SJSA1 (cell line): ENCODE data around the gene TMEM218. TPM values are rescaled to one million over a fixed set of nuclear protein-coding genes. Genes with fewer than 3 reads are reported as not detected.
A peak's percentile ranks its signal among the peaks of the same experiment; 100 is the strongest.

Source experiments
- DNase-seq, 2 experiments: peaks; one replicate each; pipeline ENCODE4 v3.0.0-alpha.2; 2015 to 2020; ENCODE audit warnings: low spot score in 2 of 2, low read depth in 1 of 2
- H3K27ac ChIP-seq: fragments of 250-450 bp; sonication (Bioruptor Pico); 2 replicates; pipeline ENCODE4 v1.5.1; 2020; ENCODE audit warnings: mild to moderate bottlenecking, moderate library complexity
- H3K27me3 ChIP-seq: fragments of 250-450 bp; sonication (Bioruptor Pico); replicated peaks from 2 replicates; pipeline ENCODE4 v1.5.1; 2020; ENCODE audit warnings: mild to moderate bottlenecking, moderate library complexity
- H3K36me3 ChIP-seq: fragments of 250-450 bp; sonication (Bioruptor Pico); 2 replicates; pipeline ENCODE4 v1.5.1; 2020; ENCODE audit warnings: mild to moderate bottlenecking
- H3K4me1 ChIP-seq: fragments of 250-450 bp; sonication (Bioruptor Pico); replicated peaks from 2 replicates; pipeline ENCODE4 v1.6.1; 2021; ENCODE audit warnings: mild to moderate bottlenecking
- H3K4me3 ChIP-seq: fragments of 250-450 bp; sonication (Bioruptor Pico); 2 replicates; pipeline ENCODE4 v1.5.1; 2020; ENCODE audit warnings: mild to moderate bottlenecking
- H3K9me3 ChIP-seq: fragments of 250-450 bp; sonication (Bioruptor Pico); replicated peaks from 2 replicates; pipeline ENCODE4 v1.5.1; 2020; ENCODE audit warnings: mild to moderate bottlenecking
- total RNA-seq: library from RNA; depleted of rRNA; stranded (reverse); fragments of >200 nt; shearing (Covaris generic); gene quantifications from 2 replicates; pipeline ENCODE4 v1.2.3, GENCODE V29; 2014

Gene TMEM218
- total RNA-seq, 1 experiment from 2014 or later, result 16.1 TPM

GRCh38 chr11:125117429-125117828 is 6.0 kb upstream of the TMEM218 start:
- Histone ChIP-seq H3K4me1 (no peaks in the 10 kb centered on the region), H3K4me3 (no peak overlapping the region), H3K36me3 (no peaks in the 10 kb centered on the region), H3K27ac (no peak overlapping the region), H3K27me3 (no peaks in the 10 kb centered on the region), H3K9me3 (no peaks in the 10 kb centered on the region)
- no peak for DNase-seq

GRCh38 chr11:125114518-125114917 is 3.1 kb upstream of the TMEM218 start:
- Histone ChIP-seq H3K27ac (no peak overlapping the region), H3K9me3 (no peaks in the 10 kb centered on the region), H3K4me1 (peaks cover 5% of the 10 kb centered on the region), H3K36me3 (no peaks in the 10 kb centered on the region), H3K27me3 (no peaks in the 10 kb centered on the region), H3K4me3 (no peak overlapping the region)
- DNase-seq, result no peak

DNA sequence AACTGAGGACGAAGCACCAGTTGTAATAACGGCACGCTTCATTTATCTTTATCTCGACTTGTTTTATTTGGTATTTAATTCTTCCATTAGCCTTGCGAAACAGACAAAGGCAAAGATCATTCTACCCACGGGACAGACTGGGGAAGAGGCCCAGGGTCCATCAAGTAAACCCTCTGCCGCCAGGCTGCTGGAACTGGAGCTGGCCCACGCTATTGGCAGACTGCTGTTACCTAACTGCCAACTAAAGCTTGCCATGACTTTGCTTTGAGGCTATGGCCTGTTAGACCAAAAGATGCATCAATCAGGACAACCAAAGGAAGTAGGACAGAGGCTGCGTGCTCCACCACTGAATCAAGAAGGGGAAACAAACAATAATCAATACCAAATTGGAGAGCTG is 780 bp upstream of the TMEM218 start:
- DNase-seq, result no peak
- H3K4me1 ChIP-seq, result peaks cover 5% of the 10 kb centered on the region
- no peaks in the 10 kb centered on the region for H3K9me3 ChIP-seq
- H3K27me3 ChIP-seq, result no peaks in the 10 kb centered on the region
- peak overlapping the region; percentile 64 for H3K4me3 ChIP-seq
- H3K27ac ChIP-seq, result no peak overlapping the region
- H3K36me3 ChIP-seq, result no peaks in the 10 kb centered on the region

DNA sequence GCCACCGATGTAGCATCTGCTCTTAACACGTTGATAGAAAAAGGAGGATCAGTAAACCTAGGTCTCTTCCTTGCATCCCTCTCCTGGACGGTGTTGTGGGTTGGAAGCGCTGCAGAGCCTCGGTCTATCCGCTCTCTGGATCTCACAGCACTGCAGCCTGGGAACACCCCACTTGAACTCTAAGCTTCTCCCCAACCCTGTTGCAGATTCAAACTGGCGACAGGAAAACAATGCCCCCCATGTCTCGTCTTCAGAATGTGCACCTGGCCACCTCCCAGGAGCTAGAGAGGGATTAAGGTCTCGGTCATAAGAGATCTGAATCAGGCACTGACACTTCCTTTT is 454 bp downstream of the TMEM218 start:
- H3K4me3 ChIP-seq, result peak overlapping the region; percentile 64
- no peaks in the 10 kb centered on the region for H3K36me3 ChIP-seq
- H3K27me3 ChIP-seq, result no peaks in the 10 kb centered on the region
- H3K27ac ChIP-seq, result no peak overlapping the region; the same call in 1 of the 2 replicates
- no peak for DNase-seq
- no peaks in the 10 kb centered on the region for H3K9me3 ChIP-seq
- peaks cover 5% of the 10 kb centered on the region for H3K4me1 ChIP-seq

DNA sequence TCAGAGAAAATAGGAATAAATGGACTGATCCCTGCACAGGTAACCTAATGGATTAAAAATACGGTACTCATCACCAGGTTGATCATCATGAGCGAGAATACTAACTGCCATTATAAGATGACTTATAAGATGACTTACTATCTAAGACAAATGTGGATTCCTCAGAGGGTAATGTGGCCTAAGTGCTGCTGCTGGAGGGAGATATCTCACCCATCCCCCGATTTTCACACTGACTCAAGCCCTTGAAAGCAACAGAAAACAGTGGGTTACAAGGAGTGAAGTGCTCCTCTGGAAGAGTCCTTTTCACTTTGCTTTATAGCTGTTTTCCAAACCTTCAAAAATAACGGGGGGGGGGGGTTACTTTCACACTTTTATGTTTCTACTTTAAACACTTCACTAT is 920 bp downstream of the TMEM218 start:
- Histone ChIP-seq H3K4me3 (peak overlapping the region; percentile 64), H3K36me3 (no peaks in the 10 kb centered on the region), H3K4me1 (peaks cover 5% of the 10 kb centered on the region), H3K27me3 (no peaks in the 10 kb centered on the region), H3K9me3 (no peaks in the 10 kb centered on the region), H3K27ac (no peak overlapping the region)
- no peak for DNase-seq

DNA sequence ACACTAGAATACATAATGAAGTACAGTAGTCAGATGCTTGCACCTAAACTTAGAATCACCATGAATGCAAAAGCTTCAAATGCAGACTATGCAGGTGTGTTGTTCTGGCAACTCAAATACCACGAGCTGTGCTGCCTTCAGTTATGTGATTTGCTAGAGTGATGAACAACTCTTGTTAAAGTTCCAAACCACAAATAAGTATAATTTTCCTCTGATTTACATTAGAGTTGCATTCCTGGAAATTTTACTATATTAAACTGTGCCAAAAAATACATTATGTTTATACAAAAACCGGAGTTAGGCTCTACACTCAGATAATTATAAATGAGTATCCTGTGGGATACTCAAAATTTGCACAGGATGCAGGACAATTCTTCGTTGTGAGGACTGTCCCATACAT is 3.0 kb downstream of the TMEM218 start:
- no peak overlapping the region for H3K4me3 ChIP-seq
- no peaks in the 10 kb centered on the region for H3K27me3 ChIP-seq
- no peaks in the 10 kb centered on the region for H3K9me3 ChIP-seq
- H3K4me1 ChIP-seq, result peaks cover 5% of the 10 kb centered on the region
- no peak for DNase-seq
- no peak overlapping the region for H3K27ac ChIP-seq
- no peaks in the 10 kb centered on the region for H3K36me3 ChIP-seq

DNA sequence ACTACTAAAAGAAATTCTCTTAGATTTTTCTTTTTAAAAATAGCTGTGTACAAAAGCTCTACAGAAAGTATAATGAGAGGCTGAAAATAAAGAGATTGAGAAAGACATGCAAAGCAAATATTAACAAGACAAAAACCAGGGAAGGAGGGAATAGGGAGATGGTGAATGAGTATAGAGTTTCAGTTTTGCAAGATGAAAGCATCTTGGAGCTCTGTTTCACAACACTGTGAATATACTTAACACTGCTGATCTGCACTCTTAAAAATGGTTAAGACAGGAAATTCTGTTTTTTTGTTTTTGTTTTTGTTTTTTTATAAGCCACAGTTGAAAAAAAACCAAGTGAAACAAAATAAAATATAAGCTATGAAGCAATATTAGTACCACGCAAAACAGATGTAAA is 5.5 kb downstream of the TMEM218 start:
- no peaks in the 10 kb centered on the region for H3K36me3 ChIP-seq

DNA sequence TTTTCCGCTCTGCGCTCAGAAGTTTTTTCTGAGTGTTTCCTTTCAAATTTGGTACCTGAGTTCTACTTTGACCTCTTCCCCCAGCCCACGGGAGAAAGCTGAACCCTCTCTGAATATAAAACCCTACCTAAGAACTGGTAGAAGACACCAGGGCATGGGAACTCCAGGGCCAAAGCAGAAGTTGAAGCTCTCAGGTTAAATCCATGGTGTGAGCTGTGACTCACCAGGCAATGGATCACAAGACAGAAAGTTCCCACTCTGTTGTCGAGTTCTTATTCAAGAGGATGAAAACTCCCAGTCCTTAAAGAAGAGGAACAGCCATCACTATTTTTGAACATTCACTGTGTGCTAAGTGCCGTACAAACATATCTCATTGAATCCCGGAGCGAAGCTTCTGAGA is 8.9 kb downstream of the TMEM218 start:
- Histone ChIP-seq H3K36me3 (no peaks in the 10 kb centered on the region), H3K9me3 (no peaks in the 10 kb centered on the region), H3K27me3 (no peaks in the 10 kb centered on the region), H3K4me1 (no peaks in the 10 kb centered on the region), H3K27ac (no peak overlapping the region), H3K4me3 (no peak overlapping the region)
- DNase-seq, result no peak

More for the DNA sequence above, 5.5 kb downstream of the TMEM218 start:
- Histone ChIP-seq H3K27ac (no peak overlapping the region), H3K27me3 (no peaks in the 10 kb centered on the region), H3K9me3 (no peaks in the 10 kb centered on the region), H3K4me3 (no peak overlapping the region), H3K4me1 (no peaks in the 10 kb centered on the region)
- no peak for DNase-seq

DNA sequence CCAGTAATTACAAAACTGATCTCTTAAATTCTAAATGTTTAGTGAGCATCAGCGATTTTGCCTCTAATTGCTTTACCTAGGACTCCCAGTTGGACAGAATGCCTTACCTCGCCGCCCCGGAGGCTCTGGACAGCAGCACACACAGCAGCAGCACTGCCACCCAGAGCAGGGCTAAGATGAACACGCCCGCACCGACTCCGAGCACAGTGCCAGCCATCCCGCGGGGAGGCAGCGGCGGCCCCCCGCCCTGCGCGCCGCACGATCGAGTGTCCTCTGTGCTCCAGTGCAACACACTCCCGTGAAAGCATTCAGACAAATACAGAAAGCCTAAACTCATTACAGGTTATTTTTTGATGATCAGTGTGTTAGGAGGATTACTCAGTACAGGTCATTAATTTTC is 9.4 kb downstream of the TMEM218 start:
- Histone ChIP-seq H3K27ac (no peak overlapping the region), H3K36me3 (no peaks in the 10 kb centered on the region), H3K9me3 (no peaks in the 10 kb centered on the region), H3K27me3 (no peaks in the 10 kb centered on the region), H3K4me3 (no peak overlapping the region), H3K4me1 (no peaks in the 10 kb centered on the region)
- DNase-seq, result no peak

GRCh38 chr11:125101596-125101995 is 9.8 kb downstream of the TMEM218 start:
- Histone ChIP-seq H3K9me3 (no peaks in the 10 kb centered on the region), H3K27ac (no peak overlapping the region), H3K4me1 (no peaks in the 10 kb centered on the region), H3K36me3 (no peaks in the 10 kb centered on the region), H3K27me3 (no peaks in the 10 kb centered on the region), H3K4me3 (no peak overlapping the region)
- no peak for DNase-seq

DNA sequence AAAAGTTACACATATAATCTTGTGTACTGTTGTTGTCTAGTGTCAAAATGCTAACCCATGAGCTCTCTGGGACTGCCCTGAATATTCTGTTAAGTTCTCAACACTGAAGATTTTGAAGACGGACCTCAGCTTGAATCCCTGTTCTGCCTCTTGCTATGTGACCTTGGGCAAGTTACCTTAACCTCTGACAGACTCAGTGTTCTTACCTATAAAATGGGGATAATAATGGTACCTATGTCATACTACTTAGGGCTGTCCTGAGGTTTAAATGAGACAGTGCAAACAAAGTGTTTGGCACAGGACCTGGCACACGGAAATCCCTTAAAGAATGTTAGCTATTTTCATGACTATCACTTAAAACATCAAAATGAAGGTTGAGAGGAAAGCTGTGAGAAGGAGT is 11.3 kb downstream of the TMEM218 start:
- Histone ChIP-seq H3K4me1 (no peaks in the 10 kb centered on the region), H3K4me3 (no peak overlapping the region), H3K9me3 (no peaks in the 10 kb centered on the region), H3K27me3 (no peaks in the 10 kb centered on the region), H3K27ac (no peak overlapping the region), H3K36me3 (no peaks in the 10 kb centered on the region)
- DNase-seq, result no peak

- Histone ChIP-seq H3K36me3 (no peaks in the 10 kb centered on the region), H3K4me3 (no peak overlapping the region), H3K9me3 (no peaks in the 10 kb centered on the region), H3K4me1 (no peaks in the 10 kb centered on the region), H3K27ac (no peak overlapping the region), H3K27me3 (no peaks in the 10 kb centered on the region)
- no peak for DNase-seq
These were observed 16.7 kb downstream of the TMEM218 start for GRCh38 chr11:125094731-125095130.

- H3K27me3 ChIP-seq, result no peaks in the 10 kb centered on the region
- no peaks in the 10 kb centered on the region for H3K4me1 ChIP-seq
- no peaks in the 10 kb centered on the region for H3K36me3 ChIP-seq
- no peak overlapping the region for H3K27ac ChIP-seq
- no peaks in the 10 kb centered on the region for H3K9me3 ChIP-seq
- DNase-seq, result no peak
- no peak overlapping the region for H3K4me3 ChIP-seq
These were observed 17.9 kb downstream of the TMEM218 start for GRCh38 chr11:125093502-125093901.

GRCh38 chr11:125092669-125093068 is 18.8 kb downstream of the TMEM218 start:
- Histone ChIP-seq H3K36me3 (no peaks in the 10 kb centered on the region), H3K9me3 (no peaks in the 10 kb centered on the region), H3K4me3 (no peak overlapping the region), H3K27me3 (no peaks in the 10 kb centered on the region), H3K27ac (no peak overlapping the region), H3K4me1 (no peaks in the 10 kb centered on the region)
- no peak for DNase-seq

DNA sequence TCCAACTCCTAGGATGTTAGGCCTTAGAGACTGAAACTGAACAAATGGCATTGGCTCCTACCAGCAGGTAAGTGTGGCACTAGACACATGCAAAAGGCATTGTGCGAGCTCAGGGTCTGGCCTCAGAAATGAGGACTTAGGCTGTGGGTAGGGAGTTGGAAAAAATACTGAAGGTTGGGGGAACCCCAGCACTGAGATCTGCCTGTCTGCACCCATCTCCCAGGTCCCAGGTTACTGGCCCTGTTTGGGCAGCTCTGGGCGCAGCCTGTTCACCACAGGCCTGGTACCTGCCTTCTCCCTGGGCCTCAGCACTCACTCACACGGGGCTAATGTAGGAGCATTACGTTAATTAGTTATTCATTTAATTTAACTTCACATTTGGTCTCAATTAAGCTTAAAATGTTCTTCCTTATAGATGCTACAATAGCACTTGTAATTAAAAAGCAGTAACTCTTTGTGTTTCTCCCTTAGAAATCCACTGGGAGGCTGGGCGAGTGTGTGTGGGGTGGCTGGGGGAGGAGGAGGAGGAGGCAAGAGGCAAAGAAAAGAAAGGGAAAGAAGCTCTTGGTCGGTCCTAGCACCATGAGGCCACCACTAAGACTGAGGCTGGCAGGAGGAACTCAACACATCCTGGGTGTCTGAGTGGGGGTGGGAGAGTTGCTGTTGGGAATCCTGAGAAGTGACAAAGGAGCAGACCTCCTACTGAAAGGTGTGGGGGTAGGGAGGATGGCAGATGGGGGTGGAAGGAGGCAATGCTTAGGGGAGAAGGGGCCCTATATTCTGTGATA is 19.4 kb downstream of the TMEM218 start:
- no peak for DNase-seq
- Histone ChIP-seq H3K4me3 (no peak overlapping the region), H3K9me3 (no peaks in the 10 kb centered on the region), H3K36me3 (no peaks in the 10 kb centered on the region), H3K4me1 (no peaks in the 10 kb centered on the region), H3K27me3 (no peaks in the 10 kb centered on the region), H3K27ac (no peak overlapping the region)
